OCI-LY1 (cell line): ENCODE data around the gene KCTD5.
"Not testable (repeated sequence)": the region's sequence is repeated elsewhere in the genome, so short reads cannot be mapped to it uniquely, and the experiment has no call there.

Experiments used
- H2AFZ ChIP-seq: fragments of 200-600 bp; sonication (generic), shearing (Covaris generic); 2 replicates; pipeline ENCODE4 v1.6.0; 2014; ENCODE audit warnings: antibody characterized with exemption, mild to moderate bottlenecking, low read length
- H3F3A ChIP-seq: fragments of 200-600 bp; sonication (generic), shearing (Covaris generic); 2 replicates; pipeline ENCODE4 v1.6.0; 2014; ENCODE audit warnings: mild to moderate bottlenecking, antibody characterized with exemption, low read length, moderate library complexity; ENCODE audit not compliant: insufficient read depth
- H3K27ac ChIP-seq: fragments of 200-600 bp; sonication (generic); 2 replicates; pipeline ENCODE4 v1.5.1; 2014; ENCODE audit warnings: low read length, mixed run types, mild to moderate bottlenecking, low read depth; ENCODE audit not compliant: poor library complexity, severe bottlenecking
- H3K27me3 ChIP-seq: fragments of 200-600 bp; sonication (generic); 2 replicates; pipeline ENCODE4 v1.6.0; 2014; ENCODE audit warnings: antibody characterized with exemption, mild to moderate bottlenecking, low read length, moderate library complexity; ENCODE audit not compliant: insufficient read depth
- H3K36me3 ChIP-seq: fragments of 200-600 bp; sonication (generic); 2 replicates; pipeline ENCODE4 v1.6.1; 2014; ENCODE audit warnings: mild to moderate bottlenecking, antibody characterized with exemption, low read length, moderate library complexity, mixed read lengths; ENCODE audit not compliant: insufficient read depth
- H3K4me1 ChIP-seq: fragments of 200-600 bp; sonication (generic); 2 replicates; pipeline ENCODE4 v1.5.1; 2014; ENCODE audit warnings: mild to moderate bottlenecking, low read length, moderate library complexity; ENCODE audit not compliant: insufficient read depth, severe bottlenecking
- H3K4me2 ChIP-seq: fragments of 200-600 bp; sonication (generic), shearing (Covaris generic); 2 replicates; pipeline ENCODE4 v1.6.1; 2014; ENCODE audit warnings: low read length
- H3K4me3 ChIP-seq: fragments of 200-600 bp; sonication (generic); 2 replicates; pipeline ENCODE4 v1.5.1; 2014; ENCODE audit warnings: low read length, low read depth, mild to moderate bottlenecking, mixed read lengths; ENCODE audit not compliant: poor library complexity, severe bottlenecking
- H3K79me2 ChIP-seq: fragments of 200-600 bp; shearing (Covaris generic); 2 replicates; pipeline ENCODE4 v1.6.1; 2016; ENCODE audit warnings: mixed run types, low read length, mixed read lengths; ENCODE audit not compliant: insufficient read depth
- H3K9ac ChIP-seq: fragments of 200-600 bp; sonication (generic), shearing (Covaris generic); 2 replicates; pipeline ENCODE4 v1.6.1; 2014; ENCODE audit warnings: mild to moderate bottlenecking, low read length, mixed read lengths
- H3K9me2 ChIP-seq: fragments of 200-600 bp; sonication (generic), shearing (Covaris generic); 2 replicates; pipeline ENCODE4 v1.6.1; 2014; ENCODE audit warnings: low read depth, mild to moderate bottlenecking, low read length, mixed read lengths
- H3K9me3 ChIP-seq: fragments of 200-600 bp; shearing (Covaris generic); 2 replicates; pipeline ENCODE4 v1.6.1; 2014; ENCODE audit warnings: low read length, mixed read lengths
- H4K20me1 ChIP-seq: fragments of 200-600 bp; sonication (generic), shearing (Covaris generic); 2 replicates; pipeline ENCODE4 v1.6.0; 2016; ENCODE audit warnings: mild to moderate bottlenecking, low read length; ENCODE audit not compliant: insufficient read depth
- CTCF ChIP-seq: fragments of 200-600 bp; sonication (generic), shearing (Covaris generic); IDR thresholded peaks from 2 replicates; pipeline ENCODE4 v1.5.1; 2017; ENCODE audit warnings: mild to moderate bottlenecking, antibody characterized with exemption, low read length, moderate library complexity, mixed read lengths
- EZH2 ChIP-seq: fragments of 200-600 bp; sonication (generic), shearing (Covaris generic); IDR thresholded peaks from 2 replicates; pipeline ENCODE4 v1.8.0; 2017; ENCODE audit warnings: borderline replicate concordance, mixed run types, mild to moderate bottlenecking, antibody characterized with exemption, low read length, moderate library complexity, mixed read lengths

The KCTD5 gene

GRCh38 chr16:2653915-2654314, 28.4 kb upstream of the KCTD5 start:
- H4K20me1 ChIP-seq, H2AFZ ChIP-seq, H3K4me2 ChIP-seq, H3K9me2 ChIP-seq, H3K9me3 ChIP-seq, H3F3A ChIP-seq, H3K9ac ChIP-seq, H3K27ac ChIP-seq, H3K27me3 ChIP-seq, H3K4me3 ChIP-seq, H3K36me3 ChIP-seq, H3K4me1 ChIP-seq, H3K79me2 ChIP-seq: not testable (repeated sequence)

GRCh38 chr16:2654949-2655348, 27.4 kb upstream of the KCTD5 start:
- not testable (repeated sequence) for H2AFZ ChIP-seq, H3K9me3 ChIP-seq, H3K27me3 ChIP-seq, H3K36me3 ChIP-seq, H3K4me2 ChIP-seq, H3K27ac ChIP-seq, H3K9ac ChIP-seq, H4K20me1 ChIP-seq, H3K79me2 ChIP-seq, H3K4me3 ChIP-seq, H3K9me2 ChIP-seq, H3F3A ChIP-seq, H3K4me1 ChIP-seq

GRCh38 chr16:2656985-2657384, 25.3 kb upstream of the KCTD5 start:
- Histone ChIP-seq H3K9ac (no peak overlapping the region), H3K9me3 (no peaks in the 10 kb centered on the region), H4K20me1 (no peaks in the 10 kb centered on the region), H3K4me3 (no peak overlapping the region), H3K4me2 (no peak overlapping the region), H2AFZ (no peak overlapping the region), H3K27ac (no peak overlapping the region), H3K79me2 (no peaks in the 10 kb centered on the region), H3K9me2 (no peaks in the 10 kb centered on the region), H3K36me3 (no peaks in the 10 kb centered on the region), H3K27me3 (no peaks in the 10 kb centered on the region), H3K4me1 (no peaks in the 10 kb centered on the region), H3F3A (no peaks in the 10 kb centered on the region)
- TF ChIP-seq EZH2 (no peak), CTCF (no peak)

GRCh38 chr16:2657803-2658202, 24.5 kb upstream of the KCTD5 start:
- H3K27me3 ChIP-seq, H2AFZ ChIP-seq, H3K4me2 ChIP-seq, H3K4me3 ChIP-seq, H3K9me3 ChIP-seq, H3K27ac ChIP-seq, H3K4me1 ChIP-seq, H3K36me3 ChIP-seq, H4K20me1 ChIP-seq, H3K79me2 ChIP-seq, H3K9me2 ChIP-seq, H3K9ac ChIP-seq, H3F3A ChIP-seq: not testable (repeated sequence)

- not testable (repeated sequence) for H3K4me2 ChIP-seq, H3K9me3 ChIP-seq, H3K4me1 ChIP-seq, H3F3A ChIP-seq, H3K27ac ChIP-seq, H2AFZ ChIP-seq, H3K9ac ChIP-seq, H3K27me3 ChIP-seq, H3K4me3 ChIP-seq, H4K20me1 ChIP-seq, H3K36me3 ChIP-seq, H3K9me2 ChIP-seq, H3K79me2 ChIP-seq
These were observed 22.8 kb upstream of the KCTD5 start for GRCh38 chr16:2659560-2659959.

- H3F3A ChIP-seq, H3K9ac ChIP-seq, H3K9me2 ChIP-seq, H3K4me2 ChIP-seq, H3K27me3 ChIP-seq, H3K4me3 ChIP-seq, H3K79me2 ChIP-seq, H3K27ac ChIP-seq, H3K36me3 ChIP-seq, H4K20me1 ChIP-seq, H3K9me3 ChIP-seq, H3K4me1 ChIP-seq, H2AFZ ChIP-seq: not testable (repeated sequence)
These were observed 22.2 kb upstream of the KCTD5 start for GRCh38 chr16:2660014-2660662.
